ENCODE data around the gene DCAF5.
A peak's percentile ranks its signal among the peaks of the same experiment; 100 is the strongest.

DCAF5 gene

GRCh38 chr14:69139743-69140142, 13.2 kb downstream of the DCAF5 start:
- Histone ChIP-seq H3K4me3 (ENCODE audit: low read length) (no peak overlapping the region), H3K27me3 (ENCODE audit: insufficient read depth, low read length) (no peaks in the 10 kb centered on the region), H3K9ac (ENCODE audit: low read depth, low read length) (no peak overlapping the region), H3K36me3 (ENCODE audit: insufficient read depth, low read depth, low read length) (no peaks in the 10 kb centered on the region), H3K4me1 (ENCODE audit: insufficient read depth, low read length) (peaks cover 17% of the 10 kb centered on the region), H3K9me3 (ENCODE audit: insufficient read depth, low read depth, low read length) (no peaks in the 10 kb centered on the region), H3K27ac (ENCODE audit: low read length) (no peak overlapping the region)

DNA sequence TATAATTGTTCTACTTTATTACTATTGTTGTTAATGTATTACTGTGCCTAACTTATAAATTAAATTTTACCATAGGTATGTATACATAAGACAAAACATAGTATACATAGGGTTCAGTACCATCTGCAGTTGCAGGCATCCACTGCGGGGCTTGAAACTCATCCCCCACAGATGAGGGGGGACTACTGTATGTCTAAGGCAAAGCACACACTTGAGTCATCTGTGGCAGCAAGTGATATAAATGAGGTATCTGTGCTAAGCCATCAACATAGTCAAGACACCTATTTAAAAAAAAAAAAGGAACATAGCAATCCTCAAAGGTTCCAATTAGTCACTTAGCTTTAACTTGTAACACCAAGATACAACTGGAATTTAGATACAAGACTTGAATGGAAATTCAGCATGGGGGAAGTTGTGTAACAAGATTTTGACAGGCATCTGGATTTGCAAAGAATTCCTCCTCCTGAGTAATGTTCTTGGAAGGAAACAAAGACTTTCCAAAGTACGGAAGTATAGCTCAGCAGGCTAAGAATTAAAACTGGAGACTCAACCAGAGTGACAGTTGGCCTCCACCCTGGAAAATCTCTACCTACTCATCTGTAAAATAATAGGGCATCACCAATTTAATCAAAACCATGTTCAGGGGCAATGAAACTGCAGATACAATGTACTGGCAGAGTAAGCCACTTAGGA, 14.9 kb downstream of the DCAF5 start:
- Histone ChIP-seq H3K27ac (ENCODE audit: low read length) (no peak overlapping the region), H3K9ac (ENCODE audit: low read depth, low read length) (no peak overlapping the region), H3K9me3 (ENCODE audit: insufficient read depth, low read depth, low read length) (no peaks in the 10 kb centered on the region), H3K4me1 (ENCODE audit: insufficient read depth, low read length) (peaks cover 17% of the 10 kb centered on the region), H3K4me3 (ENCODE audit: low read length) (no peak overlapping the region), H3K27me3 (ENCODE audit: insufficient read depth, low read length) (no peaks in the 10 kb centered on the region), H3K36me3 (ENCODE audit: insufficient read depth, low read depth, low read length) (no peaks in the 10 kb centered on the region)

DNA sequence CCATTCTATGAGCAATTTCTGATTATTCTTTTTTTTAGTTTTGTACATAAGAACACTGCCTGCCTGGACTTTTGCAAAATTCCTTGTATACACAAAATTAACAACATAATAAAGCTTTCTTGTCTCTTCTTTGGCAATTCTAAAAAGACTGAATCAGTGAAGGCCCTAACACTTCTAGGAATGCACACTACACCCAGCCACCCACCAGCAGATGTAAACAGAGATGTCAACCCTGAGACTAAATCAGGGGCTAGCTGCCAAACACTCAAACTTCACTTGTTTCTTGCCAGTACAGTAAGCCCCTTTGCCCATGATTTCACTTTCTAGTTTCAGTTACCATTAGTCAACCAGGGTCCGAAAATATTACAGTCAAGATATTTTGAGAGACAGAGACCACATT, 15.5 kb downstream of the DCAF5 start:
- Histone ChIP-seq H3K4me1 (ENCODE audit: insufficient read depth, low read length) (peaks cover 17% of the 10 kb centered on the region), H3K27ac (ENCODE audit: low read length) (no peak overlapping the region), H3K4me3 (ENCODE audit: low read length) (no peak overlapping the region), H3K9me3 (ENCODE audit: insufficient read depth, low read depth, low read length) (no peaks in the 10 kb centered on the region), H3K27me3 (ENCODE audit: insufficient read depth, low read length) (no peaks in the 10 kb centered on the region), H3K36me3 (ENCODE audit: insufficient read depth, low read depth, low read length) (no peaks in the 10 kb centered on the region), H3K9ac (ENCODE audit: low read depth, low read length) (no peak overlapping the region)

- no peaks in the 10 kb centered on the region for H3K36me3 ChIP-seq (ENCODE audit: insufficient read depth, low read depth, low read length)
- no peaks in the 10 kb centered on the region for H3K27me3 ChIP-seq (ENCODE audit: insufficient read depth, low read length)
- no peak overlapping the region for H3K4me3 ChIP-seq (ENCODE audit: low read length)
- no peaks in the 10 kb centered on the region for H3K9me3 ChIP-seq (ENCODE audit: insufficient read depth, low read depth, low read length)
- no peak overlapping the region for H3K27ac ChIP-seq (ENCODE audit: low read length)
- peaks cover 17% of the 10 kb centered on the region for H3K4me1 ChIP-seq (ENCODE audit: insufficient read depth, low read length)
- no peak overlapping the region for H3K9ac ChIP-seq (ENCODE audit: low read depth, low read length)
These were observed 17.8 kb downstream of the DCAF5 start for GRCh38 chr14:69135133-69135532.

- H3K27me3 ChIP-seq (ENCODE audit: insufficient read depth, low read length): no peaks in the 10 kb centered on the region
- peak overlapping the region; percentile 30; the same call in 1 of the 2 replicates for H3K9ac ChIP-seq (ENCODE audit: low read depth, low read length)
- no peak overlapping the region for H3K4me3 ChIP-seq (ENCODE audit: low read length)
- H3K27ac ChIP-seq (ENCODE audit: low read length): no peak overlapping the region
- no peaks in the 10 kb centered on the region for H3K36me3 ChIP-seq (ENCODE audit: insufficient read depth, low read depth, low read length)
- H3K9me3 ChIP-seq (ENCODE audit: insufficient read depth, low read depth, low read length): no peaks in the 10 kb centered on the region
- H3K4me1 ChIP-seq (ENCODE audit: insufficient read depth, low read length): peaks cover 19% of the 10 kb centered on the region
These were observed 19.5 kb downstream of the DCAF5 start for GRCh38 chr14:69133206-69134125.

DNA sequence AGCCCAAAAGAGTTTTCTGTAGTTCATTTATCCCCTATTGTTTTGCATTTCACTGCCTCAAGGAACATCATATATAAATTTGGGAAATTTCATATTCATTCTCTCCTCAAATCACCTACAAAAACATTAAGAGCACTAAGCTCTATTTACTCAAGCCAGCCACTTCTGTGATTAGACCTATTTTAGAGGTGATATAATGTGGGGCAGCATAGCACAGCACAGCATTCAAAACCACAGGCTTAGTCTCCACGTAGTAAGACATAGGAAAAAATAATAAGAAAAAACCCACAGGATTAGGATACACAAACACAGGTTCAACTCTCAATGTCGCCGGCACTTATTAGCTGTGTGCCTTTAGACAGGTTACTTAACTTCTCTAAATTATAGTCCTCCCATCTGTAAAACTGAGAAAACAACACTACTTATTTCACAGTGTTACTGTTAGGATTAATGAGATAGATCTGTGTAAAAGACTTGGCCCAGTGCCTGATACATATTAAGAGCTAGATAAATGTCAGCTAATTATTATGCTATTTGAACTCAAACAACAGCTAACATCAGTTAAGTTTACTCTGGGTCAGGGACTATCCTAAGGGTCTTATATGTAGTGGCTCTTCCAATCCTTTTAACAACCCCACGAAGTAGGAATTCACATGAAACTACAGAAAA, 20.3 kb downstream of the DCAF5 start:
- H3K9ac ChIP-seq (ENCODE audit: low read depth, low read length): peak overlapping the region; percentile 30; the same call in 1 of the 2 replicates
- H3K9me3 ChIP-seq (ENCODE audit: insufficient read depth, low read depth, low read length): no peaks in the 10 kb centered on the region
- no peaks in the 10 kb centered on the region for H3K36me3 ChIP-seq (ENCODE audit: insufficient read depth, low read depth, low read length)
- H3K4me3 ChIP-seq (ENCODE audit: low read length): no peak overlapping the region
- peaks cover 13% of the 10 kb centered on the region for H3K4me1 ChIP-seq (ENCODE audit: insufficient read depth, low read length)
- H3K27ac ChIP-seq (ENCODE audit: low read length): no peak overlapping the region
- no peaks in the 10 kb centered on the region for H3K27me3 ChIP-seq (ENCODE audit: insufficient read depth, low read length)

- Histone ChIP-seq H3K27ac (ENCODE audit: low read length) (no peak overlapping the region), H3K9ac (ENCODE audit: low read depth, low read length) (no peak overlapping the region), H3K9me3 (ENCODE audit: insufficient read depth, low read depth, low read length) (no peaks in the 10 kb centered on the region), H3K36me3 (ENCODE audit: insufficient read depth, low read depth, low read length) (no peaks in the 10 kb centered on the region), H3K4me1 (ENCODE audit: insufficient read depth, low read length) (peaks cover 5% of the 10 kb centered on the region), H3K27me3 (ENCODE audit: insufficient read depth, low read length) (no peaks in the 10 kb centered on the region), H3K4me3 (ENCODE audit: low read length) (no peak overlapping the region)
These were observed 21.7 kb downstream of the DCAF5 start for GRCh38 chr14:69131176-69131575.

GRCh38 chr14:69129264-69129880, 23.5 kb downstream of the DCAF5 start:
- Histone ChIP-seq H3K9me3 (ENCODE audit: insufficient read depth, low read depth, low read length) (no peaks in the 10 kb centered on the region), H3K27ac (ENCODE audit: low read length) (no peak overlapping the region), H3K9ac (ENCODE audit: low read depth, low read length) (peak overlapping the region; percentile 48; the same call in 1 of the 2 replicates)

GRCh38 chr14:69118305-69118704, 34.6 kb downstream of the DCAF5 start:
- no peaks in the 10 kb centered on the region for H3K27me3 ChIP-seq (ENCODE audit: insufficient read depth, low read length)
- no peaks in the 10 kb centered on the region for H3K9me3 ChIP-seq (ENCODE audit: insufficient read depth, low read depth, low read length)
- no peaks in the 10 kb centered on the region for H3K4me1 ChIP-seq (ENCODE audit: insufficient read depth, low read length)
- peaks cover 31% of the 10 kb centered on the region for H3K36me3 ChIP-seq (ENCODE audit: insufficient read depth, low read depth, low read length)
- no peak overlapping the region for H3K9ac ChIP-seq (ENCODE audit: low read depth, low read length)
- H3K4me3 ChIP-seq (ENCODE audit: low read length): no peak overlapping the region
- H3K27ac ChIP-seq (ENCODE audit: low read length): no peak overlapping the region

More at GRCh38 chr14:69129264-69129880, 23.5 kb downstream of the DCAF5 start:
- peaks cover 5% of the 10 kb centered on the region for H3K4me1 ChIP-seq (ENCODE audit: insufficient read depth, low read length)
- no peaks in the 10 kb centered on the region for H3K36me3 ChIP-seq (ENCODE audit: insufficient read depth, low read depth, low read length)
- no peak overlapping the region for H3K4me3 ChIP-seq (ENCODE audit: low read length)
- H3K27me3 ChIP-seq (ENCODE audit: insufficient read depth, low read length): no peaks in the 10 kb centered on the region

DNA sequence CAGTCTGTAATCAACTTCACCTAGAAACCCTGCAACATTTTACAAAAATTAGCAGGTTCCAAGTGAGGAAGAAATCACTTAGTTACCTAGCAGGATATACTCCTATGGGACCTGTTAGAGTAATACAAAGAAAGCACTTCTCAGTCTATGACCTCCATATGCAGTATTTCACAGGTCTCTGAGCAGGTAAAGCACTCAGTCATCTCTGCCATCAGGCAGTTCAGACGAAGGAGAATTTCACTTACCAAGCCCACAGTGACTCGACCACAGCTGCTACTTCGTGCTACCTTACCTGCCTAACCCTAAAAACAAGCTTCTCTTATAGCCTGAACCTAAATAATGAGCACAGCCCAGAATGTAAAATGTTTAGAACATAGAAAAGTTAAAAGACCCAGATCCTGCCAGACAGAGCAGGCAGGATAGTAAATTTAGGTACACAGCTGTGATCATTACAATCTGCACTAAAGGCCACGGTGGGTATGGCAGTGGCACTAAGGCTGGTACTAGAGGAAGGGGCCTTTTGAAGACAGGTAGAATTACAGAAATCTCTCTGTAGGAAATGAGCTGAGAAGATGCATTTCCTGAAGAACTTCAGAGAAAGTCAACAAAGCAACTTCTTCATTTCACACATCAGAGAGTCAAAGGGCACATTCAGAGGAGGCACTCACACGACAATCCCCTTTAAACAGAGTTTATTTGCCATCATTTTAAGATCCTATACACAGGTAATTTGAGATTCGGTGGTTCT, 35.7 kb downstream of the DCAF5 start:
- no peak overlapping the region for H3K9ac ChIP-seq (ENCODE audit: low read depth, low read length)
- no peak overlapping the region for H3K27ac ChIP-seq (ENCODE audit: low read length)
- no peaks in the 10 kb centered on the region for H3K4me1 ChIP-seq (ENCODE audit: insufficient read depth, low read length)
- H3K27me3 ChIP-seq (ENCODE audit: insufficient read depth, low read length): no peaks in the 10 kb centered on the region
- H3K4me3 ChIP-seq (ENCODE audit: low read length): no peak overlapping the region
- H3K36me3 ChIP-seq (ENCODE audit: insufficient read depth, low read depth, low read length): peaks cover 31% of the 10 kb centered on the region
- no peaks in the 10 kb centered on the region for H3K9me3 ChIP-seq (ENCODE audit: insufficient read depth, low read depth, low read length)

Measured in iPS-20b (cell line).